Smooth muscle cell (in vitro differentiated cells): ENCODE results near the gene CRYBG2. TPM values are rescaled to one million over a fixed set of nuclear protein-coding genes. Genes with fewer than 3 reads are reported as not detected.

Source experiments
- DNase-seq: peaks from one replicate; lab custom pipeline; 2025; ENCODE audit not compliant: unreplicated experiment; lab: John Stamatoyannopoulos, UW
- H2AFZ ChIP-seq: fragments of 200-600 bp; sonication (generic); 2 replicates; pipeline ENCODE4 v1.6.0; 2016; ENCODE audit warnings: antibody characterized with exemption, low read depth, mild to moderate bottlenecking
- H3F3A ChIP-seq: fragments of 200-600 bp; sonication (generic); 2 replicates; pipeline ENCODE4 v1.6.0; 2017; ENCODE audit warnings: antibody characterized with exemption, low read depth
- H3K27ac ChIP-seq: fragments of 200-600 bp; sonication (generic); 2 replicates; pipeline ENCODE4 v1.5.1; 2016; ENCODE audit warnings: low read depth, mild to moderate bottlenecking
- H3K27me3 ChIP-seq: fragments of 200-600 bp; sonication (generic); 2 replicates; pipeline ENCODE4 v1.6.1; 2016; ENCODE audit warnings: low read depth, mild to moderate bottlenecking
- H3K36me3 ChIP-seq: fragments of 200-600 bp; sonication (generic); 2 replicates; pipeline ENCODE4 v1.5.1; 2016; ENCODE audit warnings: low read depth
- H3K4me1 ChIP-seq: fragments of 200-600 bp; sonication (generic); 2 replicates; pipeline ENCODE4 v1.5.1; 2016; ENCODE audit warnings: low read depth
- H3K4me2 ChIP-seq: fragments of 200-600 bp; sonication (generic); 2 replicates; pipeline ENCODE4 v1.6.0; 2016; ENCODE audit warnings: mild to moderate bottlenecking
- H3K4me3 ChIP-seq: fragments of 200-600 bp; sonication (generic); 2 replicates; pipeline ENCODE4 v1.5.1; 2016; ENCODE audit warnings: mild to moderate bottlenecking
- H3K79me2 ChIP-seq: fragments of 200-600 bp; sonication (generic); 2 replicates; pipeline ENCODE4 v1.6.0; 2016; ENCODE audit warnings: low read depth, mild to moderate bottlenecking
- H3K9ac ChIP-seq: fragments of 200-600 bp; sonication (generic); 2 replicates; pipeline ENCODE4 v1.6.0; 2016; ENCODE audit warnings: low read depth
- H3K9me3 ChIP-seq: fragments of 200-600 bp; sonication (generic); replicated peaks from 2 replicates; pipeline ENCODE4 v1.5.1; 2016; ENCODE audit warnings: low read depth
- H4K20me1 ChIP-seq: fragments of 200-600 bp; sonication (generic); 2 replicates; pipeline ENCODE4 v1.6.0; 2016; ENCODE audit warnings: low read depth
- CTCF ChIP-seq: fragments of 200-600 bp; sonication (generic); IDR thresholded peaks from 2 replicates; pipeline ENCODE4 v1.5.1; 2017; ENCODE audit warnings: borderline replicate concordance, mild to moderate bottlenecking, antibody characterized with exemption; ENCODE audit not compliant: insufficient read depth, poor library complexity, severe bottlenecking
- WGBS: methylation state at CpG from one replicate; pipeline ENCODE4 v1.1.7; 2016; ENCODE audit warnings: low lambda C conversion rate; 5-methylcytosine and 5-hydroxymethylcytosine counted together
- polyA plus RNA-seq: library from polyadenylated mRNA; unstranded; fragments of >200 nt; fragmentation: Nextera tagmentation; extraction: Ambion mirVana; gene quantifications from 2 replicates; pipeline ENCODE4 v1.2.1, GENCODE V29; 2016
- total RNA-seq: library from RNA; depleted of rRNA; stranded (reverse); fragments of >200 nt; gene quantifications from 2 replicates; pipeline ENCODE4 v1.2.3, GENCODE V29; 2014

Gene CRYBG2
- total and polyA plus RNA-seq, 2 experiments from 2014 or later, result 4.1 to 9.5 TPM

GRCh38 chr1:26364956-26365355 lies 11.0 kb upstream of the CRYBG2 start:
- H3K4me3 ChIP-seq, result no peak overlapping the region
- H3K4me1 ChIP-seq, result no peaks in the 10 kb centered on the region
- no peak for TF ChIP-seq CTCF
- 95% methylated on average over 7 of the region's 9 CpGs for WGBS
- no peaks in the 10 kb centered on the region for H3K9me3 ChIP-seq
- no peaks in the 10 kb centered on the region for H4K20me1 ChIP-seq
- no peak overlapping the region for H3K27ac ChIP-seq
- no peaks in the 10 kb centered on the region for H3K79me2 ChIP-seq
- H3K27me3 ChIP-seq, result peaks cover 24% of the 10 kb centered on the region
- DNase-seq, result no peak
- H3F3A ChIP-seq, result no peaks in the 10 kb centered on the region
- no peaks in the 10 kb centered on the region for H3K36me3 ChIP-seq
- H3K4me2 ChIP-seq, result no peak overlapping the region
- H2AFZ ChIP-seq, result no peak overlapping the region
- no peak overlapping the region for H3K9ac ChIP-seq

- H3K9ac ChIP-seq, result no peak overlapping the region
- no peak overlapping the region for H3K4me2 ChIP-seq
- no peaks in the 10 kb centered on the region for H3K36me3 ChIP-seq
- no peaks in the 10 kb centered on the region for H3F3A ChIP-seq
- no peaks in the 10 kb centered on the region for H4K20me1 ChIP-seq
- peak; percentile 56 for DNase-seq
- peaks cover 36% of the 10 kb centered on the region for H3K27me3 ChIP-seq
- H3K27ac ChIP-seq, result no peak overlapping the region
- TF ChIP-seq CTCF, result peak; percentile 96
- H3K79me2 ChIP-seq, result no peaks in the 10 kb centered on the region
- H3K4me3 ChIP-seq, result no peak overlapping the region
- whole genome bisulfite sequencing, result 29% methylated on average over 26 of the region's 26 CpGs
- H3K4me1 ChIP-seq, result no peaks in the 10 kb centered on the region
- H2AFZ ChIP-seq, result no peak overlapping the region
- H3K9me3 ChIP-seq, result no peaks in the 10 kb centered on the region
Observed at GRCh38 chr1:26363549-26364448, 9.9 kb upstream of the CRYBG2 start.

- WGBS, result 92% methylated on average over 3 of the region's 3 CpGs
- H3K9ac ChIP-seq, result no peak overlapping the region
- no peaks in the 10 kb centered on the region for H3K36me3 ChIP-seq
- H3K4me1 ChIP-seq, result no peaks in the 10 kb centered on the region
- peaks cover 51% of the 10 kb centered on the region for H3K27me3 ChIP-seq
- no peak for DNase-seq
- no peaks in the 10 kb centered on the region for H3K9me3 ChIP-seq
- H3F3A ChIP-seq, result no peaks in the 10 kb centered on the region
- H3K4me3 ChIP-seq, result no peak overlapping the region
- no peak for TF ChIP-seq CTCF
- no peak overlapping the region for H3K4me2 ChIP-seq
- H3K27ac ChIP-seq, result no peak overlapping the region
- no peak overlapping the region for H2AFZ ChIP-seq
- H3K79me2 ChIP-seq, result no peaks in the 10 kb centered on the region
- no peaks in the 10 kb centered on the region for H4K20me1 ChIP-seq
Observed at GRCh38 chr1:26362331-26362730, 8.4 kb upstream of the CRYBG2 start.
